GM12874 (cell line): Measurements from ENCODE around the gene AGPAT3.

Experiments
- CTCF ChIP-seq: IDR thresholded peaks from 2 replicates; pipeline ENCODE4 v1.5.1; 2011; ENCODE audit warnings: low read depth, mild to moderate bottlenecking, control low read depth, low read length, moderate library complexity; ENCODE audit not compliant: insufficient read depth

AGPAT3 gene

GRCh38 chr21:43921571-43921978 is 56.6 kb downstream of the AGPAT3 start:
- no peak for TF ChIP-seq CTCF

- TF ChIP-seq CTCF, result no peak
These were observed 57.2 kb downstream of the AGPAT3 start for GRCh38 chr21:43921979-43922945.

GRCh38 chr21:43922949-43923348 is 57.9 kb downstream of the AGPAT3 start:
- no peak for TF ChIP-seq CTCF

GRCh38 chr21:43923391-43923790 is 58.4 kb downstream of the AGPAT3 start:
- no peak for TF ChIP-seq CTCF

- no peak for TF ChIP-seq CTCF
These were observed 59.5 kb downstream of the AGPAT3 start for GRCh38 chr21:43924421-43925095.

- no peak for TF ChIP-seq CTCF
These were observed 60.1 kb downstream of the AGPAT3 start for GRCh38 chr21:43925096-43925481.

GRCh38 chr21:43925609-43926008 is 60.6 kb downstream of the AGPAT3 start:
- TF ChIP-seq CTCF, result no peak
